GM21360 (cell line): ENCODE data around the gene ARHGAP23.

Experiments
- ATAC-seq: cut with Tn5 transposase; IDR thresholded peaks from one replicate; pipeline ENCODE4 v1.9.1; 2021; ENCODE audit warnings: mild to moderate bottlenecking, moderate library complexity; ENCODE audit not compliant: unreplicated experiment

Gene ARHGAP23

DNA sequence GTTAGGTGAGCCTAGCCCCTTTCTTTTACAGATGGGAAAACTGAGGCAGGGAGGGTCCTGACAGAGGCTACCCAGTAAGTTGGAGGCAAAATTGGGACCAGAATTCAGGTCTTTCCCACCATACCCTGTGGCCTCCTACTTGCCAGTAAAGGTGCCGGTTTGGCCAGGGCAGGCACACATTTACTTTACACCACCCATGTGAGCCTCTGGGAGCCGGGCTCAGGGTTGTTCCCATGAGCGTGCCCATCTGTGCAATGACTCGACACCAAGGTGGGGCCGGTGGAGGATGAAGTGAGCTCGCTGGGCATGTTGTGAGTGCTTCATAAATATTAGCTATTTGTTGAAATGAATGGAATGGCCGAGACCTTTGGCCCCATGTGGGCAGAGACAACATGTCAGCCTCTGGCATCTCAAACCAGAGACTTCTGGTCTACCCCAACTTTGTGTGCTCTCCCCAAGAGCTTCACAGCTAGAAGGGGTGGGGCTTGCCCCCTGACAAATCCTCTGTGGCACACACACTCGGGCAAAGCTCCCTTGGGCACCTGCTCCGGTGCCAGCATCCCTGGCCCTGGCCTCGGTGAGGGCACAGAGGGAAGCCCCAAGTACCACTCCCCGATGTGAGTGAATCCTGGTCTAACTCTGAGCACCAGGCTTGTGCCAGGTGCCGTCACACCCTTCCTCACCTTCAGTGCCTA, 117.4 kb downstream of the ARHGAP23 start:
- ATAC-seq, result no peak

DNA sequence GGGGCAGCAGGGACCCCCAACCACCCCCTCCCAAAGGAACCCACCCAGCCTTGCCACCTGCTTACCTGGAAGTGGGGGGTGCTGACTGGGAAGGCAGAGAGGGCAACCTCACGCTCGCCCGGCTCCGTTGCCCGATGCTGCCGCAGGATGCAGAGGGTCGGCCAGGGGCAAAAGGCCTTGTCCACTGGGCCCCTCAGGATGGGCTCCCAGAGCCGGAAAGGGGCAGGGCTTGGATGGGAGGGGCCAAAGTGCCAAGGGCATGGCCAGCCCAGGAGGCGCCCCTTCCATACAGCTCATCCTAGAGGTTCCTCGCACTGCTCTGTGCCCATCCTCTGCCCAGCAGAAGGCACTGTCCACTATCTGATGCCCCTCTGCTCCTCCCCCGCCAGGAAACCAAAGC, 118.1 kb downstream of the ARHGAP23 start:
- no peak for ATAC-seq

DNA sequence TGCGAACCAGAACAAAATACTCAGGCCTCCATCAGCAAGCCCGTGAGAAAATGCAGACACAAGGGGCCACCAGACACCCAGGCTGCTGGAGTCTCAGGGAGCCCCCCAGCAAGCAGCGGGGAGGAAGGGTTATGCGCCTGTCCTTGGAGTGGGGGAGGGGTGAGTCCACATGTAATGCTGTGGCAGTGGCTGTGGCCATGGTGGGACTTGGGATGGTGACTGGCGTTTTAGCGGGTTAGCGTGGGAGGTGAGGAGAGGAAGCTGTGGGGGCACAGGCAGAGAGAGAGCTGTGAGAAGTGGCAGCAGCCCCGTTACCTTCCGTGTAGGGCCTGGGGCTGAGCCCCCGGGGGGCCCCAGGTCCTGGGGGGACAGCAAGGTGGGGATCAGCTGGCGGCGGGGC, 119.2 kb downstream of the ARHGAP23 start:
- ATAC-seq, result no peak

DNA sequence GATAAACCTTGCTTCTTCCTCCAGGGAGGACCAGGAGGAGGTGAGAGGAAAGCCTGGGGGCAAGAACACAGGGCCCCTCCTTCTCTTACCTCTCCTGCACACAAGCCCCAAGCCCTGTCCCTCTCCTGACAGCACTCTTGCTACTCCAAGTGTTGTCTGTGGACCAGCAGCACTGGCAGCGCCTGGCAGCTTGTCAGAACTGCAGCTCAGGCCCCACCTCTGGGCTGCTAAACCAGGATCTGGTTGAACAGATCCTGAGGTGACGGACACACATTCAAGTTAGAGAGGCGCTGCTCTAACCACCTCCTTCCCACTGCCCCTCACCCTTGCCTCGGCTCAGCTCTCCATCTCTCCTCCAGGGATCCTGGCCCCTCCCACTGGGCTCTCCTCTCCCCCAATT, 121.0 kb downstream of the ARHGAP23 start:
- no peak for ATAC-seq

DNA sequence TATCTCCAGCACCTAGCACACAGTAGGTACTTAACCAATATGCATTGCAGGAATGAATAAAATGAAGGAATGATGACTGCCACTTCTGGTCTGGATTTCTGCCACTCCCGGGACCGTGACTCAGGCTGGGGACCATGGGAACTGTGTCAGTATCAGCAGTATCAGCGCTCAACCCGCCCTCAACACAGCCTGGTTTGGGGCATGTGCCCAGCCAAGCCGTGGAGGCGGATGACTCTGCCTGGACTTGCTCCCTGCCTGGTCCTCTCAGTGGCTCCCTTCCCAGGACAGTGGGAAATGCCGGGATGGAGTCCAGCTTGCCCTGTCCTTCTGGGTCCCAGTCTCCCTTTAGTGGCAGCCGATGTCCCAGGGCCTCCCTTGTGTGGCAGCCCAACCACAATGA, 122.4 kb downstream of the ARHGAP23 start:
- ATAC-seq, result no peak

DNA sequence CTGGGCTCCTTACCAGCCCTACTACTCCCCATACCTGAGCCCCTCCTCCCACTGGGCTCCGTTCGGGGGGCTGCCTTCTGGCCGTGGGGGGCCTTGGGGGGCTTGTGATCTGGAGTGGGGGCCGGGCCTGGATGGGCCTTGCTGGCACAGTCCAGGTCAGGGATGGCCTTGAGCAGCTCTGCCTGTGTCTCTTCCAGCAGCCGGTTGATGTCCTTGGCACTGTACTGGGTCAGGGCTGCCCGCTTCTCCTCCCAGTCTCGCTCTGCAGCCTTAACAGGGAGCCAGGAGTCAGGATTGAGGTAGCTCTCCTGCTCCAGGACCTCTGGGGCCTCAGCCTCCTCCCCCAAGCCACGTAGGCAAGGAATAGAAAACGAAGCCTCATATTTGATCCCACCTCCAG, 122.9 kb downstream of the ARHGAP23 start:
- no peak for ATAC-seq

DNA sequence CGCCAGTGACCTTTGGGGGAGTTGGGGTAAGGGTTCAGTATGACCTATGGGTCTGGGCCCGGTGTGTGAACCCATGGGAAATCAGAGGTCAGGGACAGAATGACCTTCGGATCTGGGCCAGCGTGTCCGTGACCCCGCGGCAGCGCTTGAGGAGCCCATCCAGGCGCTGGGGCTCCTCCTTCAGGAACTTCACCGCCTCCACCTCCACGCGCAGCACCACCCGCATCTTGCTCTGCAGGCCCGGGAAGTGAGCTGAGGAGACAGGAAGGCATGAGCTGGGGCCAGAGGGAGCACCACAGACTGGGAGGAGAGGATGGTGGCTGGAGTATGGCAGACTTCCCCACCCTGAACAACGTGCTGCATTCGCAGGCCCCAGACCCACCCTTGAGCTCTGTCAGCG, 124.1 kb downstream of the ARHGAP23 start:
- ATAC-seq, result no peak

DNA sequence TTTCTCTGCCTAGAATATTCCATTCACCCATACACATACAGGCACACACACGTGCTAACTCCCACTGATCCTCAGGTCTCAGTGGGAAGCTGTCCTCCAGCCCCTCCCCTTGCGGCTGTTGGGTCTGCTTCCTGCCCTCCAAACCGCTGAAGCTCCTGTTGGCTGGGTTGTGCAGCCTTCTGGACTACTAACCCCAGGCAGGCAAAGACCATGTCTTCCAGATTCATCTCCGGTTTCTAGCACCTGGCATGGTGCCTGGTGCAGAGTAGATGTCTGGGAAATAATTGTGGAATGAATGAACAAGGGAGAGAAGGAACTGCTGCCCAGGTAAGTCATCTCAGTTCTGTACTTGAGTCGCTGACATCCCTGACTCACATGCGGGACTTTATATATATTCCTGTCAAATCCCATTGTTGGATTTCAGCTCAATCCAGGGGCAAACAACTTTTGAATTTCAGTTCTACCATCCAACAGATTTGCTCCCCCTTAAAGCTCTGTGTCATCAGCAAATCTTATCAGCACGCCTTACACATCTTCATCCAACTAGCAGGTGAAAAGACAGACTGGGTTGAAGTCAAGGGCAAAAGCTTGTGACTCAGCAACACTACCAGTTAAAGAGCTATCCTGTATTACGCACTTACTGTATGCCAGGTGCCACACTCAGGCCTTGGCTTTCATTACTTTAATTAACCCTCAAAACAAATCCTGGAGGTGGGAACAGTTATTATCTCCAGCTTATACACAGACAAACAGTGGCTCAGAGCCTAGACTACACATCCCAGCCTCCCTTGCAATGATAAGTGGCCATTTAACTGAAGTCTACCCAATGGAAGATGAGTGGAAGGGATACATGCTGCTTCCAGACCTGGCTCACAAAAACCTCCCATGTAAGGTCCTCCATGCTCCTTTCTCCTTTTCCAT, 126.4 kb downstream of the ARHGAP23 start:
- ATAC-seq, result no peak

DNA sequence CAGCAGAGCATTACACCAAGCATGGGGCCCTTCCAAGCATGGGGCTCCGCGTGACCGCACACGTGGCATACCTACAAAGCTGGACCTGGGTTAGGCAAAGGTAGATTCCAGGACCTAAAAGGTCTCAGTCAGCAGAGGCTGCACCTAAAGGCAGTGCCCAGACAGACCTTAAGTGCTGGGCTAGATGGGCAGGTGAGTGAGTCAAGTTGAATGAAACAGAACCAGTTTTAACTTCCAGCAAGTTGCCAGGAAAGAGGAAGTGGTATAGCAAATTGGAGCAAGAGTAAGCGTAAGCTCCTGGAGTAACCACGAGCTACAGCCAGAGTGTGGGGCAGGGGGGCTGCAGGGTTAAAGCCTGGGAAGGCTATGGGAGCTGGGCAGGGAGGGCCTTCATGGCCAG, 128.0 kb downstream of the ARHGAP23 start:
- no peak for ATAC-seq

DNA sequence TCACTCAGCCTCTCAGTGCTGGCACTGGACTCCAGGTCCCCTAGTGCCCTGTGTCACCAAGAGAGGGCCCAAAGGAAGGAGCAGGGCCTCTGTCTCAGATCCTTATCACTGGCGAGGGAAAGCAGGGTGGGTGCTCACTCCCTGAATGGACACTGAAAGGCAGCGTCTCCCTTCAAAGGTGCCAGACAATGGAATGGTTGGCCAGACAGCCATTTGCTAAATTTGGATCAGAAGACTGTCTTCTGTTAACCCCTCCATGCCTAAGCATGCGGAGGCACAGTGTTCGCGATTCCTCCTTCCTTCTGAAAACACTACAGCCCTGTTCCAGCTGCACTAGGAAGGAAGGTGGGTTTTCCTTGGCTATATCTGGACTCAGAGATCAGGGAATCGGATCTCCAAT, 129.1 kb downstream of the ARHGAP23 start:
- no peak for ATAC-seq

DNA sequence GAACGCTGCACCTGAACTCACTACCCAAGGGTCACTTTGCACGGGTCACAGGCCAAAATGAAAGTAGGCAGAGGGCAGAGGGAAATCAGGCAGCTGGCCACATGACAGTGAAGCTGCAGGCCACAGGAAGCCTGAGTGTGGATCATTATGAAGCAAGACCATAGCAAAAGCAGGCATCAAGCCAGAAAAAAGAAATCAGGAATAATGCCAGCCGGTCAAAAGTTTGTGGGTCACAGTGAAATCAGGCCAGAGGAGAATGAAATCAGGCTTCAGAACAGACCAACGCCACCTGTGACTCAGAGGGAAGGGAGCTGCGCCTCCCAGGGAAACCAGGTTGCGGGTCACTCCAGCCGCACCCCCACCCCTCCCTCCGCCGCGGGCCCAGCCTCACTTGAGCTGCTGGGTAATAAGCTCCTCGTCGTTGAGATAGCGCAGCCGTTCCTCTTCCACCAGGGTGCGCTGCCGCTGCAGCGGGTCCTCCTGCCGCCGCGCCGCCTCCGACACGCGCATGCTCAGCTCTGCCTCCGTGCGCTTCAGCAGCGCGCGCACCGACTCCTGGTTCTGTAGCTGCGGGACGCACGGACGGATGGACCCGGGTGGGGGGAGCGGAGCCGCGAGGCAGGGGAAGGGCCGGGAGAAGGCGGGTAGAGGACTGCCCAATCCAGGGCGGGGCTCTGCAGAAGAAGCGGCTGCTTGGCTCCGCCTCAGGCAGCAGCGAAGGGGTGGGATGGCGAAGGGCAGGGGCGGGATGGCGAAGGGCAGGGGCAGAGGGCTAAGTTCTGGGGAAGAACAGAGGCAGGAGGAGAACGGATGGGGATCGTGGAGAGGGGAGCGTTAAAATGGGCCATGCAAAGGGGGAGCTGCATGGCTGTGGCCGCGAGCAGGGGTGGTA, 129.8 kb downstream of the ARHGAP23 start:
- peak; percentile 71 for ATAC-seq

DNA sequence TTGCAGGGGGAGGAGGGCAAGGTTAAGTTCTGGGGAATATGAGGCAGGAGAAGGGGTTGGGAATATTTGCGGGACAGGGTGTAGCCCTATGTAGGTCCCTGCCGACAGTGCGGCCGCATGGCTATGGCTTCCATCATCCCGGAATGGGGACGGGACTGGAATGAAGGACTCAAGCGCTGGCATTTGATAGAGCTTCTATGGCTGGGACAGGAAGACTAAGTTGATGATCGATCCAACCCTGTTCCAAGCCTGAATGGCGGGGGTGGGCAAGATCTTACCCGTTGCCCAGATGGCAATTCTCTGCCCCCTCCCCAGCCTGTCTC, 130.4 kb downstream of the ARHGAP23 start:
- no peak for ATAC-seq

DNA sequence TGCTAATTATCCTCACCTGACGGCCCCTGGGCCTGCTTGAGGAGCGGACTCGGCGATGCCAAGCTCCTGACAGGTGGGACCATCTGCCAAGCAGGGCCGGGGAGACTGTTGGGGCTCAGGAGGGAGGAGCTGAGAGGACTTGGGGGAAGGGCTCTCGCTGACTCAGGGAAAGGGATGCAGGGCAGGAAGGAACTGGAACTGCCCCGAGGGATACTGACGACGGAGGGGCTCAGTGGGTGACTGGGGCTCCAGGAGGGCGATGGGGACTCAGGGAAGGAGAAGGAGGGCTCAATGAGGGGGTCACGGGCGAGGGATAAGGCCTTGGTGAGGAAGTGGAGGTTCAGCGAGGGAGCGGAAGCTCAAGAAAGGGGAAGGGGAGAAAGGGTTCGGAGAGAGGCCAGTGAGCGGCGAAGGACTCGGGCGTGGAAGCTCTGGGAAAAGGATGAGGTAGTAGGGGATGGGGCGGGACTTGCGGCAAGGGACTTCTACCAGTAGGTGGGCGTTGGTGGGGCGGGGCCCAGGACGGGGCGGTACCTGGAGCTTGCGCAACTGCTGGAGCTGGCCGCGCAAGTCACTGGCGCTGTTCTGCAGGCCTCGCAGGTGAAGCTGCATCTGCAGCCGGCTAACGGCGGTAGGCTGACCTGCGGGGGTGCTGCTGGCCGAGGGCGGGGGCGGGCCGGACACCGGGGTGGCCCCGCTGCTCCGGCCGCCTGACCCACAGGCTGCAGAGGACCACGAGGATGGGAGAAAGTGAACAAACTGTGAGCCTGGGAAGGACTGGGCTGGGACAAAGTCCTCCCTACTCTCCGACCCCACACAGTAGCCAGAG, 131.0 kb downstream of the ARHGAP23 start:
- peak; percentile 54 for ATAC-seq

DNA sequence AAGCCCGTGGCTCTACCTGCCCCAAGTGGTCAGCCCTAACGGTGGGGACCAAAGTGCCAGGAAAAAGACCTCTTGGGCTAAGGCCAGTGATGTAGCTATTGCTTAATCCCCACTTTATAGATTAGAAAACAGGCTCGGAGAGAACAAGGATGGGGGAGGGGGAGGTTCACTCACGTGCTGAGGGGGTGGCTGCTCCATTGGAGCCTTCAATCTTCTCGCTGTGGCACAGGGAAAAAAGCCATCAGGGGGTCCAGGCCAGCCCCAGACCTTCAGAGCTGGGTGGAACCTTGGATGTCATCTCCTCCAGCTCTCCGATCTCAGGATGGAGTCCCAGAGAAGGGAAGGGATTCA, 131.6 kb downstream of the ARHGAP23 start:
- no peak for ATAC-seq

DNA sequence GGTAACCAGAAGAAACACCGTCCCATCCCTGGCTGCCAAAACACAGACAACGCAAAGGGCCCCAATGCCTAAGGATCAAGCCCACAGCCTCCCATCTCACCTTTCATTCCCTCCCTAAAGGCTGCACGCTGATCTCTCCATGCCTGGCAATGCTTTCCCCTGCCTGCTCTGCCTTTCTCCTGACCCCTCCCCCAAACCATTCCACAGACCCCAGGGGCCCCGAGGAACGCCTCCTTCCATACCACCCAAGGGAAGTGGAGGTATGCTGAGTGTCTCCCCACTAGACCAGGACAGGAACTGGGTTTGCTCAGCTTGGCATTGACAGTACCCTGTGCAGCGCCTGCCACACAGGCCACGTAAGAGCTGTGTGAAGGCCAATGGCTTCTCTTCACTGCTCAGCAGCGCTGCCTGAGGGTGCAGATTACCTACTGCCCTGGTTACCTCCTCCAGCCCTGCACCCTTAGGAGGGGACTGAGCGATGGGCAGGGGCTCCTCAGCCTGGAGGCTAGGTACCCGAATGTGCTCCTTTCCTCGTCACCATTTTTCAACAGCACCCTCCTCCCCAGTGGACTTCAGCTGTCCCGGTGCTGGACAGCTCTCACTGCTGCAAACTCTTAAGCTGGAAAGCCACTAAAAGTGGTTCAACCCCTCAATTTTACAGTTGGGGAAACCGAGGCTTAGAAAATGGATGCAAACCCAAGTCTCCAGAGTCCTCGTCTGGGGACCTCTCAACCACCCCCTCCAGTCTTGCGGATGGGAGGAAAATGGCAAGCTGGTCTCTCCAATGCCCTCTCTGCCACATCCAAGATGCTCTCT, 132.4 kb downstream of the ARHGAP23 start:
- ATAC-seq, result no peak

DNA sequence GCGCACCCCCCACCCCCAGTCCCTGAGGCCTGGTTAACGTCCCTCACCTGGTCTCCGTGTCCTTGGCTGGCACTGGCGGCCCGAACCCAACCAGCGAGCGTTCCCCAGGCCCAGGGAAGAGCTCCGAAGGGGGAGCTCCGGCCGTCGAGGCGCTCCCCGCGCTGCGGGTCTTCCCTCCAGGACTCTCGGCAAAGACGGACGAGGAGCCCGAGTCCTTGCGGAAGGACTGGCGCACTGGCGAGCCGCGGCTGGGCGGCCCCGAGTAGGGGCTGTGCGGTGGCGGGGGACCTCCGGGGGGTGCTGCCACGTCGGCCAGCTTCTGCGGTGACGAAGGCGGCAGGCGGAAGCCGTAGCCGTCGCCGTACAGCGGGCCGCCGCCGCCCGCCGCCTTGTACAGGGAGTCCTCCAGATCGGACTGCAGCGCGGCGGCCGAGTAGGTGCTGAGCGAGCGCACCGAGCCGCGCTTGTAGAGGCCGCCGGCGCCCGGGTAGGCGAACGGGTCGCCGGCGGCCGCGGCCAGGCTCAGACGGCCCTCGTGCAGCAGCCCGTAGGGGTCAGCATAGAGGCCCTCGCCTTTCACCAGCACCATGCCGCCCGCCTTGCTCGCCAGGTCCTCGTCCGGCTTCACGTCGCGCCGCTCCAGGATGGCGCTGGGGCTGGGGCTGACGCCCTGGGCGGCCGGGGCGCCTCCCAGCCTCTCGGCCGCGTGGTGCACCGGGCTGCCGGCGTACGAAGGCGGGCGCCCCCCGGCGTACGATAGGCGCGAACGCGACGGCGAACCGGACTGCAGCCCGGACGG, 133.4 kb downstream of the ARHGAP23 start:
- ATAC-seq, result no peak
